PC-3 (cell line): Measurements from ENCODE around the gene KDM2B. TPM values are rescaled to one million over a fixed set of nuclear protein-coding genes. Genes with fewer than 3 reads are reported as not detected.

Experiments used
- ATAC-seq: fragments of 200-7000 bp; cut with Tn5 transposase; 2 replicates; pipeline ENCODE4 v1.9.1; 2020; ENCODE audit warnings: mild to moderate bottlenecking, moderate library complexity
- BruUV-seq: library from RNA; stranded (reverse); fragments of 400-500 nt; replicated peaks from 2 replicates; lab custom pipeline; 2021; lab: Mats Ljungman, UMichigan
- CTCF ChIA-PET: fragments of 300-600 bp; sonication (Branson Sonifier 250); formaldehyde crosslinking; loops from one replicate; lab custom pipeline; 2022; ENCODE audit warnings: antibody characterized with exemption; lab: Charles Lee
- POLR2A ChIA-PET: fragments of 300-600 bp; sonication (Branson Sonifier 250); formaldehyde crosslinking; loops from one replicate; lab custom pipeline; 2022; ENCODE audit warnings: antibody characterized with exemption; ENCODE audit not compliant: unreplicated experiment; lab: Charles Lee
- DNase-seq: peaks from one replicate; pipeline ENCODE4 v3.0.0-alpha.2; 2015
- H2AFZ ChIP-seq: fragments of 300-600 bp; sonication (generic); 2 replicates; pipeline ENCODE4 v1.6.0; 2016; ENCODE audit warnings: antibody characterized with exemption, low read length
- H3F3A ChIP-seq: fragments of 300-600 bp; sonication (generic); one replicate; pipeline ENCODE4 v1.6.0; 2017; ENCODE audit warnings: antibody characterized with exemption, low read length, control low read depth, mild to moderate bottlenecking; ENCODE audit not compliant: unreplicated experiment
- H3K27ac ChIP-seq: fragments of 300-600 bp; sonication (generic); 2 replicates; pipeline ENCODE4 v1.5.1; 2016; ENCODE audit warnings: mild to moderate bottlenecking, low read length
- H3K27me3 ChIP-seq: fragments of 300-600 bp; sonication (generic); 2 replicates; pipeline ENCODE4 v1.6.1; 2016; ENCODE audit warnings: low read length, mixed read lengths
- H3K36me3 ChIP-seq: fragments of 300-600 bp; sonication (generic); 2 replicates; pipeline ENCODE4 v1.6.1; 2016; ENCODE audit warnings: low read depth, mixed run types, low read length, mixed read lengths
- H3K4me1 ChIP-seq: fragments of 300-600 bp; sonication (generic); 2 replicates; pipeline ENCODE4 v1.5.1; 2016; ENCODE audit warnings: low read length; ENCODE audit not compliant: insufficient read depth
- H3K4me2 ChIP-seq: fragments of 300-600 bp; sonication (generic); 2 replicates; pipeline ENCODE4 v1.6.0; 2016; ENCODE audit warnings: low read length
- H3K4me3 ChIP-seq: fragments of 300-600 bp; sonication (generic); 2 replicates; pipeline ENCODE4 v1.5.1; 2016; ENCODE audit warnings: mild to moderate bottlenecking, low read length, mixed read lengths
- H3K79me2 ChIP-seq: fragments of 300-600 bp; sonication (generic); 2 replicates; pipeline ENCODE4 v1.6.1; 2017; ENCODE audit warnings: low read length, mixed read lengths
- H3K9ac ChIP-seq: fragments of 300-600 bp; sonication (generic); 2 replicates; pipeline ENCODE4 v1.6.0; 2016; ENCODE audit warnings: mild to moderate bottlenecking, low read length
- H3K9me2 ChIP-seq: fragments of 300-600 bp; sonication (generic); replicated peaks from 2 replicates; pipeline ENCODE4 v1.6.1; 2016; ENCODE audit warnings: mixed run types, low read length, mixed read lengths
- H3K9me3 ChIP-seq: fragments of 300-600 bp; sonication (generic); 2 replicates; pipeline ENCODE4 v1.6.1; 2016; ENCODE audit warnings: low read length, mixed read lengths
- H4K20me1 ChIP-seq: fragments of 300-600 bp; sonication (generic); 2 replicates; pipeline ENCODE4 v1.6.1; 2016; ENCODE audit warnings: low read length, mixed read lengths
- EZH2 ChIP-seq: fragments of 300-600 bp; sonication (generic); IDR thresholded peaks from one replicate; pipeline ENCODE4 v1.6.1; 2017; ENCODE audit warnings: antibody characterized with exemption, mild to moderate bottlenecking, low read length; ENCODE audit not compliant: unreplicated experiment
- EZH2phosphoT487 ChIP-seq: fragments of 300-600 bp; sonication (generic); IDR thresholded peaks from 2 replicates; pipeline ENCODE4 v1.6.1; 2018; ENCODE audit warnings: mild to moderate bottlenecking, antibody characterized with exemption, low read length, borderline replicate concordance
- intact Hi-C: fragments of 100-400 bp; cut with micrococcal nuclease; formaldehyde crosslinking; loops from 2 replicates; pipeline ENCODE4 v1.9.0; 2023
- total RNA-seq: library from RNA; depleted of rRNA; stranded (reverse); fragments of >200 nt; gene quantifications from 2 replicates; pipeline ENCODE4 v1.2.3, GENCODE V29; 2014
- TF ChIP-seq, protein P1 (sequence below): fragments of 300-600 bp; sonication (generic); conservative IDR thresholded peaks from 2 replicates; pipeline ENCODE4 v1.5.1; 2017; ENCODE audit warnings: antibody characterized with exemption, low read depth, mild to moderate bottlenecking, low read length

Gene KDM2B
- total RNA-seq, 1 experiment from 2014 or later: 52.5 TPM

DNA sequence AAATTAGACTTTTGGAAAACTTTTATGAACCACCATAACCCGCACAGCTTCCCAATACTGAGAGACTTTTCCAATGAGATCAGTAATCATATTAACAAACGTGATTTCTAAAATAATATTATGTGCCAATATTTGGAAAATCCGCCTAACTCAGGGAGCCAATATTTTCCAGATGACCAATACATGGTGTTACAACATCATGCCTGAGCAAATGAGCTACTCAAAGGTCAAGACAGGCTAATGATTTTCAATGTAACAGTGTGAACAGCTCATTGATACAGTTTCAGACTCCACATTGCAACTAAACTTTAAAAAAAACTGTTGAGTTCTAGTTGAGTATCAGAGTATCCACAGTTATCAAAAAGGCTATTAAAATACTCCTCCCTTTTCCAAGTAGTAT is 134.1 kb downstream of the KDM2B start:
- H3K4me1 ChIP-seq: no peaks in the 10 kb centered on the region
- ChIA-PET POLR2A (no interaction called here), CTCF (no interaction called here)
- no peak overlapping the region for H3K4me2 ChIP-seq
- H2AFZ ChIP-seq: no peak overlapping the region
- H3K9me3 ChIP-seq: no peaks in the 10 kb centered on the region
- no peak for TF ChIP-seq EZH2phosphoT487
- TF ChIP-seq, protein P1, sequence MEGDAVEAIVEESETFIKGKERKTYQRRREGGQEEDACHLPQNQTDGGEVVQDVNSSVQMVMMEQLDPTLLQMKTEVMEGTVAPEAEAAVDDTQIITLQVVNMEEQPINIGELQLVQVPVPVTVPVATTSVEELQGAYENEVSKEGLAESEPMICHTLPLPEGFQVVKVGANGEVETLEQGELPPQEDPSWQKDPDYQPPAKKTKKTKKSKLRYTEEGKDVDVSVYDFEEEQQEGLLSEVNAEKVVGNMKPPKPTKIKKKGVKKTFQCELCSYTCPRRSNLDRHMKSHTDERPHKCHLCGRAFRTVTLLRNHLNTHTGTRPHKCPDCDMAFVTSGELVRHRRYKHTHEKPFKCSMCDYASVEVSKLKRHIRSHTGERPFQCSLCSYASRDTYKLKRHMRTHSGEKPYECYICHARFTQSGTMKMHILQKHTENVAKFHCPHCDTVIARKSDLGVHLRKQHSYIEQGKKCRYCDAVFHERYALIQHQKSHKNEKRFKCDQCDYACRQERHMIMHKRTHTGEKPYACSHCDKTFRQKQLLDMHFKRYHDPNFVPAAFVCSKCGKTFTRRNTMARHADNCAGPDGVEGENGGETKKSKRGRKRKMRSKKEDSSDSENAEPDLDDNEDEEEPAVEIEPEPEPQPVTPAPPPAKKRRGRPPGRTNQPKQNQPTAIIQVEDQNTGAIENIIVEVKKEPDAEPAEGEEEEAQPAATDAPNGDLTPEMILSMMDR: no peak
- no peak for TF ChIP-seq EZH2
- H3K9ac ChIP-seq: no peak overlapping the region
- no peak for ATAC-seq
- H3K4me3 ChIP-seq: no peak overlapping the region
- H3K27ac ChIP-seq: no peak overlapping the region
- H3K9me2 ChIP-seq: no peaks in the 10 kb centered on the region
- DNase-seq: no peak
- H3K79me2 ChIP-seq: 0 out of 2 replicates have a peak, but pooled peaks cover 7% of the 10 kb centered on the region
- peaks cover 7% of the 10 kb centered on the region; the same call in 1 of the 2 replicates for H3K36me3 ChIP-seq
- H3K27me3 ChIP-seq: no peaks in the 10 kb centered on the region
- no peaks in the 10 kb centered on the region for H3F3A ChIP-seq
- intact Hi-C loops: no loop called here
- BruUV-seq: no TSS peak
- H4K20me1 ChIP-seq: no peaks in the 10 kb centered on the region

DNA sequence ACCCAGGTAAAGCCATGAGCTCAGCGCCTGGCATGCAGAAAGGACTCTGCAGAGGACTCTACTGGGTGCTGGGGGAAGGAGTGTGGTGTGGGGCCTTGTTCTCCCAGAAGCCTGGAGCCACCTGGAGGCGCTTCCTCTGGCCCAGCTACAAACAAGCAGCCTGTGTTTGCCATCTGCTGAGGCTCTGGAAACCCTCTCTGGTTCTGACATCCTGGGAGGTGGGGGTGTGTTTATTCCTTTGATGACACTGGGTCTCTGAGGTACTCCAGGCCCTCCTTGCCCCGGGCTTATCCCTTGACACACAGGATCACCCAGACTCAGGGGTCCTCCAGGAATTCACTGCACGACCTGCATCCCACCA is 136.0 kb downstream of the KDM2B start:
- H3K27ac ChIP-seq: no peak overlapping the region
- H3K9ac ChIP-seq: no peak overlapping the region
- H3K4me2 ChIP-seq: no peak overlapping the region
- no peaks in the 10 kb centered on the region for H4K20me1 ChIP-seq
- BruUV-seq: no TSS peak
- intact Hi-C loops: loop anchor here (5.0 kb wide), 1 partner anchor 93 kb away; the partner anchor contains the start of gene ANAPC5
- no peak for ATAC-seq
- H3K36me3 ChIP-seq: peaks cover 22% of the 10 kb centered on the region
- CTCF ChIA-PET: no interaction called here
- DNase-seq: no peak
- no peak overlapping the region for H3K4me3 ChIP-seq
- 0 out of 2 replicates have a peak, but pooled peaks cover 7% of the 10 kb centered on the region for H3K79me2 ChIP-seq
- H3K9me3 ChIP-seq: no peaks in the 10 kb centered on the region
- H3K9me2 ChIP-seq: no peaks in the 10 kb centered on the region
- H3K27me3 ChIP-seq: no peaks in the 10 kb centered on the region
- H3K4me1 ChIP-seq: no peaks in the 10 kb centered on the region
- H2AFZ ChIP-seq: no peak overlapping the region
- POLR2A ChIA-PET: no interaction called here
- no peak for TF ChIP-seq EZH2phosphoT487
- TF ChIP-seq, protein P1: no peak
- no peak for TF ChIP-seq EZH2
- no peaks in the 10 kb centered on the region for H3F3A ChIP-seq

DNA sequence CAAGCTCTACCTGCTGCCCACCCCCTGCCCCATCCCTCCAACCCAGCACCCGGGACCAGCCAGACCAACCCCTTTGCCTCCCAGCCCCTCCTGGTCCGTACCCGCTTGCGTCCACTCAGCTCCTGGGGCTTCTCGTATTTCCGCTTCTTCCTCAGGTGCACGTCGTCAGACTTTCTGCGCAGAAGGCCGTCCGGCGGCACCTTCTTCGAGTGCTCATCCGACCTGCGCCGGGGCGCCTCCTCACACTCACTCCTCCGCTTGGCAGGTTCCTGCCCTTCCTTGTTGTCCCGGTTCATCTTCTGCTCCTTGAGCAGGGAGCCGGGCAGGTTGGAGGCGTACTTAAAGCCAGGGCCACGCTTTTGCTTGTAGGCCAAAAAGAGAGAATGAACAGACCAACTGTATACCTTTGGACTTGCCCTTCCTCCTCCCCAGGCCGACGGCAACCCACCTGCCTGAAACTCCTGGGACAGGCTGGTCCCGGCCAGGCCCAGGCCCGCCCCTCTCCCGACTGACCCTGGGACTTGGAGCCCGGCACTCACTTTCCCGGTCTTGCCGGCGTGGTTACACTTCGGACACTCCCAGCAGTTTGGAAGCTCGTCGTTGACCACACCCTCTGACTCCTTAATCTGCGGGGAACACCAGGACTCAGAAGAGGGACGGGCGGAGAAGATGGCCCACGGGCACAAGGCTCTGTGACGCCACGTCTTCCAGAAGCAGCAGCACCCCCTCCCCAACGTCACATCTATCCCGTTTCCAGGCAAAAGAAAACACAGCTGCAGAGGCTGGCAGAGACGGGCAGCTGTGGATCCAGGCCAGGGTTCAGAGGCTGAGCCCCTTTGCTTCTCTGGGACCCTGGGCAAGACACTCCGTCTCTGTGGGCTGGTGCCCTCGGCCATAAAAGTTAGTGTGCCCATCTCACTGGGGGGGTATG is 136.6 kb downstream of the KDM2B start:
- Histone ChIP-seq H3K79me2 (0 out of 2 replicates have a peak, but pooled peaks cover 7% of the 10 kb centered on the region), H3K4me2 (no peak overlapping the region), H3K4me3 (no peak overlapping the region), H3K9me3 (no peaks in the 10 kb centered on the region), H3K9ac (no peak overlapping the region), H4K20me1 (no peaks in the 10 kb centered on the region), H3K4me1 (no peaks in the 10 kb centered on the region), H2AFZ (no peak overlapping the region), H3F3A (no peaks in the 10 kb centered on the region), H3K27me3 (no peaks in the 10 kb centered on the region), H3K36me3 (peaks cover 27% of the 10 kb centered on the region), H3K9me2 (no peaks in the 10 kb centered on the region), H3K27ac (no peak overlapping the region)
- intact Hi-C loops: loop anchor here (1.0 to 5.0 kb wide), 2 partner anchors 92 to 110 kb away; partner anchors contain the start of gene ANAPC5
- DNase-seq (no peak), ATAC-seq (no peak)
- ChIA-PET CTCF (interaction anchor here (0.5 to 1.9 kb wide), 2 partner anchors 109 to 224 kb away, joined by 3 to 6 read pairs; no protein-coding TSS in a partner anchor), POLR2A (interaction anchor here (0.6 kb wide), 1 partner anchor 112 kb away, joined by 3 read pairs; no protein-coding TSS in a partner anchor)
- TF ChIP-seq, protein P1: no peak
- no peak for TF ChIP-seq EZH2
- no peak for TF ChIP-seq EZH2phosphoT487
- no TSS peak for BruUV-seq
